ENCODE data around the gene CTSZ. TPM values are rescaled to one million over a fixed set of nuclear protein-coding genes. Genes with fewer than 3 reads are reported as not detected.

CTSZ gene
- total and polyA plus RNA-seq, 9 donors, result 36.7 to 301 (median 85.6) TPM

- intact Hi-C loops (cut with DNase I), result no loop called here
- TF ChIP-seq POLR2A (IDR thresholded peaks at IDR 0.05) (no peak), EP300 (IDR thresholded peaks at IDR 0.05) (no peak), CTCF (IDR thresholded peaks at IDR 0.05) (no peak)
- 30 to 77% (median 48%) methylated on average over 9 of the region's 9 CpGs for WGBS, 3 donors
- no peaks in the 10 kb centered on the region for H3K36me3 ChIP-seq
- H3K4me3 ChIP-seq, result no peak overlapping the region
- H3K27ac ChIP-seq, result no peak overlapping the region
- H3K9me3 ChIP-seq, result no peaks in the 10 kb centered on the region
- no peaks in the 10 kb centered on the region for H3K4me1 ChIP-seq (ENCODE audit: insufficient read depth)
- H3K27me3 ChIP-seq, result no peaks in the 10 kb centered on the region
- no peak for DNase-seq
Measured at GRCh38 chr20:58991715-58992114, 15.3 kb downstream of the CTSZ start.

- Histone ChIP-seq H3K4me1 (ENCODE audit: insufficient read depth) (no peaks in the 10 kb centered on the region), H3K36me3 (no peaks in the 10 kb centered on the region), H3K27me3 (no peaks in the 10 kb centered on the region), H3K9me3 (no peaks in the 10 kb centered on the region), H3K27ac (no peak overlapping the region), H3K4me3 (no peak overlapping the region)
- no peak for DNase-seq
- WGBS, 3 donors, result 77 to 83% (median 82%) methylated on average over 14 of the region's 14 CpGs
- intact Hi-C loops (cut with DNase I), result no loop called here
- TF ChIP-seq POLR2A (IDR thresholded peaks at IDR 0.05) (no peak), CTCF (IDR thresholded peaks at IDR 0.05) (no peak), EP300 (IDR thresholded peaks at IDR 0.05) (no peak)
Measured at GRCh38 chr20:58990651-58991445, 16.2 kb downstream of the CTSZ start.

- no peak for DNase-seq
- intact Hi-C loops (cut with DNase I), result no loop called here
- H3K4me3 ChIP-seq, result no peak overlapping the region
- H3K36me3 ChIP-seq, result no peaks in the 10 kb centered on the region
- H3K27ac ChIP-seq, result no peak overlapping the region
- no peaks in the 10 kb centered on the region for H3K27me3 ChIP-seq
- TF ChIP-seq POLR2A (IDR thresholded peaks at IDR 0.05), result no peak
- no peak for TF ChIP-seq CTCF (IDR thresholded peaks at IDR 0.05)
- TF ChIP-seq EP300 (IDR thresholded peaks at IDR 0.05), result no peak
- no peaks in the 10 kb centered on the region for H3K4me1 ChIP-seq (ENCODE audit: insufficient read depth)
- no peaks in the 10 kb centered on the region for H3K9me3 ChIP-seq
- 88 to 93% (median 91%) methylated on average over 10 of the region's 10 CpGs for WGBS, 3 donors
Measured at GRCh38 chr20:58989196-58989595, 17.9 kb downstream of the CTSZ start.

- Histone ChIP-seq H3K27ac (no peak overlapping the region), H3K27me3 (no peaks in the 10 kb centered on the region), H3K4me3 (no peak overlapping the region), H3K9me3 (no peaks in the 10 kb centered on the region), H3K36me3 (no peaks in the 10 kb centered on the region), H3K4me1 (ENCODE audit: insufficient read depth) (no peaks in the 10 kb centered on the region)
- 83 to 85% (median 84%) methylated on average over 6 of the region's 6 CpGs for WGBS, 3 donors
- peak in 1 of 5 donors; percentile 1 for DNase-seq
- TF ChIP-seq CTCF (IDR thresholded peaks at IDR 0.05) (no peak), EP300 (IDR thresholded peaks at IDR 0.05) (no peak), POLR2A (IDR thresholded peaks at IDR 0.05) (no peak)
- intact Hi-C loops (cut with DNase I), result no loop called here
Measured at GRCh38 chr20:58988565-58988882, 18.5 kb downstream of the CTSZ start.
